Limb (tissue), 2 donors: ENCODE measurements around the gene MYO3A.
A peak's percentile ranks its signal among the peaks of the same experiment; 100 is the strongest.

Experiments
- DNase-seq, 2 donors: peaks; one replicate each; pipeline ENCODE4 v3.0.0-alpha.2; 2016; ENCODE audit errors: extremely low spot score in 2 of 2

Gene MYO3A

DNA sequence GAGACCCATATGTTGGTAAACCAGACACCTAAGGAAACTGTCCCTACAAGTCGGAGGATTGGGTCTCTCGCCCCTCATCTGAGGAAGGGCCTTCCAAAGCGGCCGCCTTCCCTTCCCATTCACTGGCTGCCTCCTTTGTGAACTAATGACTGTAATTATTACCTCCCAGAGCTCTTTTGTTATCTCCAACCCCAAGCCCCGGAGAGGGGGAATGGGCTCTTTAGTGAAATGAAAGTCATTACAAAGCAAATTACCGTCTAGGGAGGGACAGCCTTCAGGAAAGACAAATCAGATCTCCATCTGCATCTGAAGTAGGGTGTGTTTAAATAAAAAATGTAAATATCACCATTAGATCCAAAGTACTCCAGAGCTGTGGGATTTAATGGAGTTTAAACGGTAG is 280.0 kb downstream of the MYO3A start:
- DNase-seq: no peak

DNA sequence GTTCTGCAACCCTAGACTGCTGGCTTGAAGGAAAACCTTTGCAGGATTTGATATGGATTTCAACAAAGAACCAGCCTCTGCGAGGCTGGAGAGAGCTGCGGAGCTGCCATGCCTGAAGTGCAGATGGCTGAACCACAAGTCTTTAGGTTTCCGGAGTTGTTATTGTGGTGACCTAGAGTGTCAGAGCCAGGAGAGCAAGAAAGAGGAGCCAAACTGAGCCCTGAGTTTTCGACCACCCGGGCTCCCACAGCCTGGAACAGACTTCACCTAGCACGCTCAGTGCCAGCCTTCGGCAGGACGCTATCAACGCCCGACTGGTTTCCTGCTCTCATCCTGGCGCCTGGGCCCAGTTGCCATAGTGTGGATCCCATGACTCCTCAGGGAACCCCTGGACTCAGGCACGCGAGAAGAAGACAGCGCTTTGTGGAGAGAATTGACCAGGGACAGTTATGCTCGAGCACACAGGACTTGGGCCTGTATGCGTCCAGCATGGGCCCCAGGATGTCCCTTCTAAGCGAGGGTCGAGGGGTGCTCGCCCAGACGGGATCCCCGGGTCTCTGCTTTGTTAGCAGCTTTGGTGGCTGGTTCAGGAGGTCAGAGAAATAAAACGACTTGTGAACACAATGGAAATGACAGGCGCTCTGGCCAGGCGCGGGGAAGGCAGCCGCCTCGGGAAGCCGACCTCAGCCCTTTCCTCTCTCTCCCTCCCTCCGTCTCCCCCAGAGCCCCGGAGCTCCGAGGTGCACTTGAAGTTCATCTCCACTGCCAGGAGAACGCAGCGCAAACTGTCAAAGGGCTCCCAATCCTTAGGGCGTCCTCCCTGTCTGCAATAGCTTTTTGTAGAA is 280.7 kb downstream of the MYO3A start:
- DNase-seq: peak in 1 of 2 donors; percentile 43

DNA sequence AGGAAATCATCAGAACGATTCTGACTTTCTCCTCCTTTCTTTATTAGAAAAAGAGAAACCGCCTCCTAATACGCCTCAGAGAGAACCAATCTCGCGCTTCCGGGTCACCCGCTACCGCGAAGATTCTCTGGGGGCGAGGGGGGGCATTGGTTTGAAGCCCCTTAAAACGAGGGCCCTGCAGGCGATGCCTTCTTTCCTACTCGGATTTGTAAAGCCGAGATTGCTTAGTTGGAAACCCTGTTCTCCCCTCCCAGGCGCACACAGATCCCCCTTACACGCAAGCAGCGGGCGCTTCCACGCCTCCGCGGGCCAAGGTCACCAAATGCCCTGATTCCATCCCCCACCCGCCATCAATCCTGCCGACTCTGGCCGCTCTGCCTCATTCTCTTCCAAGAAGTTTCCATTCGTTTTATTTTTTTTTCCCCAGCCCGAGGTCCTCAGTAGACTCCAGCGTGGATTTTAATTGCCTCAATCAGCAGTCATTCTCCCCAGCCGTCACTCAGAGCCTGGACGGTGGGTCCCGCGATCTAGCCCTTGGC is 281.4 kb downstream of the MYO3A start:
- DNase-seq: peak in 1 of 2 donors; percentile 51

- DNase-seq: peak; percentile 32 to 86
Measured at GRCh38 chr10:26215935-26216584, 282.0 kb downstream of the MYO3A start.

- peak in 1 of 2 donors; percentile 53 for DNase-seq
Measured at GRCh38 chr10:26216585-26217395, 282.8 kb downstream of the MYO3A start, which contains the start of gene GAD2. TSS of gene GAD2 (plus strand) at chr10:26216774. CDS start at chr10:26216810, 36 bp downstream.

GRCh38 chr10:26217396-26218086 is 283.5 kb downstream of the MYO3A start:
- peak in 1 of 2 donors; percentile 54 for DNase-seq

DNA sequence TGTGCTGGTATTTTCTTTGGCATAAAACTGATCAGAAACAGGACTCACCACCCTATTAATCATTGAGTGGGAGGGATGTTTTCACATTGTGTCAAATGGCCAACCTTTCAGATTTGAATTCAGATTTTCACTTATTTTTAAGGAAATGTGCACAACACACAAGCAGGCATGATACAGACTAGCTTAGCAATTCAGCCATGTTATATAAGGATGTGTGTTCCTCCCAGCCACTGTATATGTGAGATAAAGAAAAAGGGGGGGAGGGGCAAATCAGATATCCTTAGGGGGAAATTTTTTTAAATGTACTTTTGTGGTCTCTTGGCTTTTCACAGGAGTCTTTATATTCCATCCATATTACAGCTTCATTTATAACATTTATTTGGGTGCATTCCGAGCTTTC is 285.6 kb downstream of the MYO3A start:
- DNase-seq: no peak

DNA sequence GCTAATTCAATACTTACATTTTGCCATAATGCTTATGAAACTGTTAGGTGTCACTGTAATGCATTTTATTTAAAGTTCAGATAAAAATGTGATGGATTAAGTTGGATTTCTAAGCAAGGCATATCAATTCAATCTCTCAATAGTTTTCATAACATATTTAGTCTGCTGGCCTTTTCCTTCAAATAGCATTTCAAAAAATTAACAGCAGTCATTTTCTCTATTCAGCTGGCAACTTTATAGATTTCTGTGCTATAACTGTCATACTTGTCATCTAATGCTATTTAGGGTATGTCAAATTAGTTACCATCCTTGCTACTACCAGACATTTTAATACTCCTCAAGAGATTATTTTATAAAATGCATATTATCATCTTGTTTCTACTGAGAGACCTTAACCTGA is 286.9 kb downstream of the MYO3A start:
- DNase-seq: no peak

DNA sequence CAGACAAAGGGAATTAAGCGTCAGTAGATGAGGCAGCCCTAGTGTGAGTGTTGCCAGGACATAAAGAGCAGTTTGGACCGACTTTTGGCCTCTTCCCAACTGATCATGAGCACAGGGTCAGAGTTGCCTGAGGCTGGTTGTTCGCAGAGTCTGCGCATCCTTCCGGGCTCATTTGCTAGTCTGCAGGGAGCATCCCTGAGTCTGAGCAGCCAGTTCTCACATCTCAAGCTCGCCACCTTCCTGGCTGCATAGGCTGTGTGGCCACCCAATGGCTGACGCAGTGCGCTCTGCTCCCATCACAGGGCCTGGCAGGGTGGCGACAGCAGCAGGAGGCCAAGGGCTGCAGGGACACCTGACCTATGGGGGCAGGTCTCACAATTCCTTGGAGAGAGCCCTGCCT is 287.5 kb downstream of the MYO3A start:
- DNase-seq: no peak

DNA sequence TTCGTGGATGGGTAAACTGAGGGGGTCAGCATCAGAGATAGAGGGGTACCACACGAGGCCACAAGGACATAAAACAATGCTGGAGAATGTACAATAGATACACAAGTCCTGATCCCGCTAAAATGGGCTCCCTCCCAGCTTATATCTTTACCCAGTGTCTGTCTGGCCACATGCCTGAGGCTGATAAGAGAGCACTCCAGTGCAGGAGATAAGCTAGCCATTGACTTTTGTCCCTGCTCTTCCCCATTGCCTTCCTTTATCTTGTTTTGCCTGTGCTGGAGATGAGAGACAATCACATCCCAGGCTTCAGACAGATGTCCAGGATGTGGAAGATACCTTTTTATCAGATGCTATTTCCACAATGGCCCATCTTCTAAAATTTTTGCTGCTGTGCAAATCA is 288.5 kb downstream of the MYO3A start:
- DNase-seq: no peak

GRCh38 chr10:26225322-26225721 is 291.3 kb downstream of the MYO3A start:
- no peak for DNase-seq

- no peak for DNase-seq
Measured at GRCh38 chr10:26227786-26228185, 293.8 kb downstream of the MYO3A start.

GRCh38 chr10:26232174-26232573 is 298.1 kb downstream of the MYO3A start:
- DNase-seq: no peak

GRCh38 chr10:26235761-26236160 is 301.7 kb downstream of the MYO3A start:
- no peak for DNase-seq

- no peak for DNase-seq
Measured at GRCh38 chr10:26238378-26238777, 304.3 kb downstream of the MYO3A start.

DNA sequence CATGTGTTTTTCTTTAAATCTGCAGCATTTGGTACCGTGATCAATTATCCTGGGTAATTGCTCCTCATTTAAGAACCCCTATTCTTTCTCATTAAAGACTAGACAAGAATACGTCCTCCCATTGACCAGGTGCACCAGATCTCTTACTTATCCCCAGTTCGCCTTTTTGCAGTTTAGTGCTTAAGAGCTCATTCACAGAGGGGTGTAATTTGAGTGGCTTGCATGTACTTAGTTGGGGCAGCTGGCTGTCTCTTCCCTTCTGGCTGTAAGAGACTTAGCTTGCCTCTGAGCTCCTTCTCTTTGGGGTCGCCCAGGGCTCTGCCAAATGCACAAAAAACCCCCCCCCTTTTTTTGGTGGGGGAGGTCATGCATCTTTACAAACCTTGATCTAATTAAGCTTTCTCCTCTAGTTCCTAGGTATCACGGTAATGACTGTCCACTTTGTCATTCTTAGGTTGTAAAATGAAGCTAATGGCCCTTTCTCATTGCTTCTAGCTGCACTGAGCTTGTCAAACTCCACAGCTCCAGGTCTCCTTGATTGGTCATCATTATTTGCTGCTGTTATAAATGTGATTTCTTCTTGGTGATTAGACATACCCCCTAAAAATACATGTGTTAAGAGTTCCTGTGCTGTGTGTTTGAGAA is 308.8 kb downstream of the MYO3A start:
- DNase-seq: no peak

DNA sequence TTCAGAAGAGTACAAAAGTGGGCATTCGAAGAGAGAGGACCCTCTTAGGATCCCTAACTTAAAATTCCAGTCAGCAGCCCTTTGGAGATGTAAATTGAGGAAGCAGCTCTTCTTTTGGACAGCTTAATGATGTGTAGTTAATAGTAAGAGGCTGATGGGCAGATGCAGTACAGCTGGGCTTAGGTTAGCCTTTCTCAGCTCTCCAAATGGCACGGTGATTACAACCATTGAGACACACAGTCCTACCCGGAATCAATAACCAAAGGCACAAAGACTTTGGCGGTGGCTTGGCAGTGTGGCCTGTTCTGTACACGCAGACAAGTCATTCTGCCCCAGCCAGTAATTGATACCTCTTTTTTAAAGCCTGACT is 309.3 kb downstream of the MYO3A start:
- DNase-seq: no peak

GRCh38 chr10:26249681-26250080 is 315.7 kb downstream of the MYO3A start:
- no peak for DNase-seq

DNA sequence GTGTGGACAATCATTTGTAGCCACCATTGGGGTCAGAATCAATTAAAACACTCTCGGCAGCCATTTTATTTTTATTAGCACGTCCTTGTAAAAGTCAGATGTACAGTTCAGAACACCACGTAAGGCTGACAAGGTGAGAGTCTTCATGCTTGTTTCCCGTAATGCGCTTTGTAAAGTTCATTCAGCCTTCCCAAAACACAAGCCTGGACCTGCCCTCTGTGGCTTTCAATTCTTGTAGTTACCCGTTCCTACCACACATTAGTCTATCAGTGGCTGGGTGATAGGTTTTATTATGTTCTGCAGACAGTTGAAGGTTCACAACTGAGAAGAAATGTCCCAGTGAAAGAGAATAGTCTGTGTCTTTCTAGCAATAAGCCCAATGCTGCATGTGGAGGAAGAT is 317.9 kb downstream of the MYO3A start:
- no peak for DNase-seq

GRCh38 chr10:26254616-26255015 is 320.6 kb downstream of the MYO3A start:
- no peak for DNase-seq

- no peak for DNase-seq
Measured at GRCh38 chr10:26259341-26259740, 325.3 kb downstream of the MYO3A start.
